DLD1 (cell line): ENCODE measurements around the gene ZGPAT.
"Not testable (repeated sequence)": the region's sequence is repeated elsewhere in the genome, so short reads cannot be mapped to it uniquely, and the experiment has no call there.

Experiments
- in situ Hi-C: cut with HindIII; loops from 2 replicates; pipeline ENCODE4 v1.10.0; 2017; ENCODE audit warnings: low sequenced_read_pairs

Gene ZGPAT

GRCh38 chr20:63755933-63756647 lies 48.3 kb downstream of the ZGPAT start:
- in situ Hi-C loops, result no loop called here

DNA sequence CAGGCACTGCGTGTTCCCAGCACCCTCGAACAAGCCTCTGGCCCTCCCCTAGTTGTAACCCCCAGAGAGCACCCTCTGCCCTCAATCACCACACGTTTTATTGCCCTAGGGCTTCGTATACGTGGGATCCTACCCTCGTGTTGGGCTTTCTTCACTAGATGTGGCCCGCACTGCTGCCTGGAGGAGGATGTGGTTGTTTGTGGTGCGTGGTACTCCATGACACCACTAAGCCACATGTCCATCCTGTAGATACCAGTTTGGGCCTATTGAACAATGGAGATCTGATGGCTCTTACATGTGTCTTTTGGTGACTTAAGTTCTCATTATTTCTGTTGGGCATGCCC lies 48.8 kb downstream of the ZGPAT start:
- in situ Hi-C loops, result no loop called here

DNA sequence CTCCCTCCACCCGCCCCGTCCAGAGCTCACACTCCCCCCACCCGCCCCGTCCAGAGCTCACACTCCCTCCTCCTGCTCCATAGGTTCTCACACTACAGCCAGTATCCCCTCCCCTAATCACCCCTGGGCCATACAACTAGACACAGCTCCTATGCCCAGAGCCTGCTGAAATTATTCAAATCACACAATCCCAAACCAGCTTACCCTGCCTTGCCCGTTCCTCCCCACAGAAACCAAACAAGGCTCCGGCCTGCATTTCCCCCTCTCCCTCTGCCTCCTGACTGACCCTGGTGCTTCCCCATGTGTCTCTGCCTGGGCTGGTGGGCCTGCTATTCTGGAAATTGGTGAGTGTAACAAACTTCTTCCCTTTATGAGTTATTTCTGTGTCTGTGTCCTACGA lies 50.3 kb downstream of the ZGPAT start:
- in situ Hi-C loops, result no loop called here

GRCh38 chr20:63759377-63759901 lies 51.6 kb downstream of the ZGPAT start:
- in situ Hi-C loops, result no loop called here

- in situ Hi-C loops, result no loop called here
Observed at GRCh38 chr20:63765082-63765873, 57.4 kb downstream of the ZGPAT start.

DNA sequence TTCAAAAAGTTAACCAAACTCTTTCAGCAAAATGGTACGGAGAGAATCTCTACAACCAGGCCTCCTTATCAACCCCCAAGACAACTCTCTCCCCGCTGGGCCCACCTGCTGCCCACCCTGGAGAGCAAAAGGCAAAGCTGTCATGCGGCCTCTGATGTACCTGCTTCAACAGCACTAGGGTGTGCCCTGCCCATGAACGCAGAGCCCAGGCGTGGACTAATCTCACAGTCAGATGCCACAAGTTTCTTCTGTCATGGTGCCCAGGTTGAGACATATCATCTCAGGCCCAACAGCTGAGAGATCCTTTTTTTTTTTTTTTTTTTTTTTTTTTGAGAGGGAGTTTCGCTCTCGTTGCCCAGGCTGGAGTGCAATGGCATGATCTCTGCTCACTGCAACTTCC lies 58.1 kb downstream of the ZGPAT start:
- in situ Hi-C loops, result no loop called here

DNA sequence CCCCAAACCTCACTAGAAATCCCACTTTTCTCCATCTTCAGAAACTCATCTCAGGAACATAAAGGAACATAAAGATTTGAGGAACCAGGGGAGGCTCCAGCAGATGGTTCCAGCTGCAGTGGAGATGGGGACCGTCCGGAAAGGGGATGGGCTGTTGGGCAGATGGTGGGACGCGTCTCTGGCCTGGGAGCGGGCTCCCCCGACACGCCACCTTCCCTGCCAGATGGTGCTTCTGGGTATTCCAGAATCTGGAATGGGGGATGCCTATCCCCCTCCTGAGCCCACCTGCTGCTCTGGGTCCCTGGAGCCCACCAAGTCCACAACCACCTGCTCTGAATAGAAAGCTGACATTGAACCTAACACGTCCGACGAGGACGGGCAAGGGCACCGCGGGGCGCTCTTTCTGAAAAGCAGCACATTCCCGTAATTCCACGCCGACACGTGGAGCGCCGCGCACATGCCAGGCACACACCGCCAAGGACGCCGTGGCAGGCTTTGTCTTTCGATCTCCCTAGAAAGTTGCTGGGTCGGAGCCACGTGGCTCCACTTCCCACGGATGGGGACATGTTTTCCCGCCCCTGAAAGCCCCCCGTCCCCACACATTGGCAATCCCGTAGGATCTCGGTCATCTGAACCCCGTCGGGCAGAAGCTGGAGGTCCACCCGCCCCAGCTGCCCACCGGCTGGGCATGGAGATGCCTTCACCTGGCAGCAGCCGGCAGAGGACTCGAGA lies 59.0 kb downstream of the ZGPAT start:
- in situ Hi-C loops, result no loop called here

DNA sequence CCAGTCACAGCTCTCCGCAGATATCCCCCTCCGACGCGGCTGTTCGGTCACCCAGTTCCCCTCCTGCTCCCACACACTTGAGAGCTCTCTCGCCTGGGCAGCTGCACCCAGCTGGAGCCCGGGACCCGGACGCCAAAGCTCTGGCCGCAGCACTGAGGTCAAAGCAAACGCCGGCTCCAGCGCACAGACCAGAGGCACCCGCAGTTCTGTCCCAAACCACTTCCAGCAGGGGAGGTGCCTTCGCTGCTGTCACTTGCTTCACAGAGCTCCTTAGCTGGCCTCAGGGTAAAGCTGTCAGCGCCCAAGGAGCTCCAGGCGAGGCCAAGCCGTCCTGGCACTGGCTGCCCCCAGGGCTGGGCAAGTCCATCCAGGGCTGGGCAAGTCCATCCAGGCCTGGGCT lies 59.6 kb downstream of the ZGPAT start:
- in situ Hi-C loops, result no loop called here

GRCh38 chr20:63767886-63768285 lies 60.0 kb downstream of the ZGPAT start:
- in situ Hi-C loops, result no loop called here

DNA sequence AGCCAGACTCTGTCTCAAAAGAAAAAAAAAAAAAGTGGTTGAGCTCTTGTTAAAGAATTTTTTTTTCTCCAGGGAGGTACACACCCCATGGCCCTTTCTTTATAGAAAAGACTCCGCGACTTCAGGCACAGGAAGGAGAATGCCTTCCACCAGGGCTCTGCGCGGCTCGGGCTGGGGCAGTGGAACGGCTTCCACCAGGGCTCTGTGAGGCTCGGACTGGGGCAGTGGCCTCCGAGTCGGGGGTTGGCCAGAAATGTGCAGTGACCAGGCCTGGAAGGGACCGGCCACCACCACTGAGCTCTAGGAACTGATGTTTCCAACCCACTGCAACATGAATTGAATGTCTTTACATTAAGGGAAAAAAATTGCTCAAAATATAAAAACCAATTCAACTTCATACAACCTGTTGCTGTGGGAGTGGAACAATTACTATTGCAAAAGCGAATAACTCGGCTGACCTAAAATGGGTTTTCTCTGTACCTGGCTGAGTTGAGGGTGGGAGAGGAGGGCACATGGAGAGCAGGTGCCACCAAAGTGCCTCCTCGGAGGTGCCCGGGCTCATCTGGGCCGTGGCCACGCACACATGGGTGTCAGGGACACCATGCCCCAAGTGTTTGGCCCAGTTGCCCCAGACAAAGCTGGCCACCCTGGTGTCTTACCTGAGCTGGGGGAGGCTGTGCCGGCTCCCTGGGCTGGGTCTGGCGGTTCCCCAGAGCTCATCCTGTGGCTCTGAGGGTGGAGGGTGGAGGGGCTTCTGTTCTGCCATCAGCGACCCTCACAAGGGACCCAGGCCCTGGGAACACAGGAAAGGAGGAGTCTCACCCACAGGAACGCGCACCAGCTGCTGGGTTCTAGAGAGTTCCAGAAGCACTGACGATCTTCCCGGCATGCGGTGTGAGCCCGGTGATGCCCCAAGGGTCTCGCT lies 61.0 kb downstream of the ZGPAT start:
- in situ Hi-C loops, result no loop called here

DNA sequence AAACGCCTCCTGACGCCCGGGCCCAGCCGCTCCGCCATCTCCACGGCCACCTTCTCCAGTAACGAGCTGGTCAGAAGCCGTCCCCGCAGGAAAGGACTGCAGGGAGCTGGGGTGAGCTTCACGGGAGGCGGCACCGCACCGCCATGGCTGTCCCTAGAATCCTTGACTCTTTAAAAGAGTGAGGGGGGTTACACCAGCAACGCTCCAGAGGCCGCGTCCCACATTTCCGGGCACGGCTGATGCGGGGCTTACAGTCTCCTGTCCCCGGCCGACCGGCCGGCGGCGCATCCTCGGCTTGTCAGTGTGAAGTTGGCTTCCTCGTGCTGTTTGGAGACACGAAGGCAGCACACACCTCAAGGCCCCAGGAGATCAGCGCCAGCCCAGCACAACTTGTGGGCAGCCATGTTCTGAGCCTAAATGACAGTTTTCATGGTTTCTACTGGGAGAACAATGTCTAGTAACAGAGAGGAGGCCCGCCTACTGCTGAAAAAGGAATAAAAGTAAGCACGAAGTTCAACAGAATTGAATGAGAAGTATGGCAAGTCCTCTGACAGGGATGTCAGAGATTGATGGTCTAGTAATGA lies 62.1 kb downstream of the ZGPAT start:
- in situ Hi-C loops, result no loop called here

- in situ Hi-C loops, result no loop called here
Observed at GRCh38 chr20:63771046-63771707, 63.3 kb downstream of the ZGPAT start.

DNA sequence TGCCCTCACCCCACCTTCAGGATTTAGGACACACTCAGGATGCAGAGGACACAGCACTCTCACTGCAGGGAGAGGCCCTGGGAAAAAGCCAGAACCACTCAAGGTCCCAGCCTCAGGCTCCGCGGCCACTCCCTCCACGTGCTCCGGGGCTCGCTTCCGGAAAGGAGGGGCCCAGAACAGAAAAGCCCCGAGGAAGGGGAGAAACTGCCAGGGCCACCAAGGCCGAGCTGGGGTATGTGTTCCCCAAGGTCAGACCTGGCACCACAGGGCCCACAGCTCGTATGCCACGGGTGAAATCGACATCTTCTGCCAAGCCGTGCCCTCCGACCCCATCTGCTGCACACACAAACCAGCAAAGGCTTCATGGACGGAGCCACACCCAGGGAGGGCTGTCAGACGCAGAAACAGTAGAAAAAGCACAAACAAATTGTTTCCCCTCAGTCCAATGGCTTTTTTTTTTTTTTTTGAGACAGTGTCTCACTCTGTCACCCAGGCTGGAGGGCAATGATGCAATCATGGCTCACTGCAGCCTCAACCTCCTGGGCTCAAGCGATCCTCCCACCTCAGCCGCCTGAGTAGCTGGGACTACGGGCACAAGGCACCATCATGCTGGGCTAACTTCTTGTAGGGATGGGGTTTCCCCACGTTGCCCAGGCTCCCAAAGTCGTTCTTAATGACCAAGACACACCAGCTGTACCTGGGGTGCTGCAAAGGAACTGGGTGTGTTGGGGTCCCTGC lies 65.1 kb downstream of the ZGPAT start:
- in situ Hi-C loops, result no loop called here

DNA sequence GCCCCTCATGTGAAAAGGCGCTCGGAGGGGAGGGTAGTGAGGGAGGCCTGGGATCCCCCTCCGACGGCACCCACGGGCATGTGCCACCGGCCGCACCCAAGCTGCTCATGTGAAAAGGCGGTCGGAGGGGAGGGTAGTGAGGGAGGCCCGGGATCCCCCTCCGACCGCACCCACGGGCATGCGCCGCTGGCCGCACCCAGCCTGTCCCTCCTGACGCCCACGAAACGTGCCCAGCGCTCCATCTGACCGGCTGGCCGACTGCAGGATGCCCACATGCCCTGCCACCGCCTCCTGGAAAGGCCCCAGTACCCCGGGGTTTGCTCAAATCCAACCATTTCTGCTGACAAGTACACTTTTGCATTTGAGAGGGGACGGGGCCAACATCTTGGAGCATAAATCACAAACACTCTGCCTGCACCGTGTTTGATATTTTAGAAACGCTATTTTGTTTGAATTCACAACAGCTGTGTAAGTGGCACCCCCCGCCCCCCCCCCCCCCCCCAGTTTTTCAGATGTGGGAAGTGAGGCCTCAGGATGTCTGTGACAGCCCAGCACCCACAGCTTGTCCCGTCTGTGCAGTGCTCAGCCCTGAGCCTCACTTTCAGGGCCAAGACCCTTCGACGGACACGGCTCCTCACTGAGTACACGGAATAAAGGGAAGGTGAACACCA lies 65.9 kb downstream of the ZGPAT start:
- in situ Hi-C loops, result no loop called here

- in situ Hi-C loops, result no loop called here
Observed at GRCh38 chr20:63774306-63774705, 66.5 kb downstream of the ZGPAT start.

DNA sequence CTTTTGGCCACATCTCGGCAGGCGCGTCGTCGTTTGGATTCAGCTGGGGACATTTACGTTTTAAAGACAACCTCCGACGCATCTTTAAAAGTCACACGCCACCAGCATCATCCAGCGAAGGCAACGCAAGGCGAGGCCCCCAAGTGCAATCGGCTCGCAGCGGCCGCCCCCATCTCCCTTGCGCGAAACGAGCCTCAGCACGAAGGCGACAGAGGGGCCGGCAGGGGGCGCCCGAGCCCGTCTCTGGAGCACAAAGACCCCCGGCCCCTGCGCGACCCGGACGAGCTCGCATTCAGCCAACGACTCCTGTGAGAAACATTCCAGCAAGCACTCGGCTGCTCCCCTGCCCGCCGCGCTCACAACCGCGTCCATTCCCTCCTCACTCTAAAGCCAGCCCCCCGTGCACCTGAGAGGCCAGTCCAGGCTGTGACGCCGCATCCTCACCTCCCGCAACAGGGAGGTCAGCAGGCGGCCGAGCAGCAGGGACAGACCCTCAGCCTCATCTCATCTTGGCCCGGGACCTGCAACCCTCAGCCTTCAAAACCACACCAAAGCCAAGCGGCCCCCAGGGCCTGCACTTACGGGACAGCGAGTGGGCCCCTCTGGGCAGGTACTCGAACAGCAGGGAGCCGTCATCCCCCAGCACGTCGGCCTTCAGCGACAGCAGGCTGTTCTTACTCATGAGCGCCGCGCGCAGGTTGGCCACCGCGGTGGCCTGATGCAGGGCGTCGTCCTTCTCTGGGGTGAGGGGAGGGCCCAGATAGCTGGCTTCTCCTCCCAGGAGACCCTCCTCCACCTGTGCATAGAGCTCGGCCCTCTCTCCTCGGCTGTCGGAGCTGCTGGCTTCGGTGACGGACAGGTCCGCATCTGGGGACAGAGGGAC lies 67.5 kb downstream of the ZGPAT start:
- in situ Hi-C loops, result no loop called here

DNA sequence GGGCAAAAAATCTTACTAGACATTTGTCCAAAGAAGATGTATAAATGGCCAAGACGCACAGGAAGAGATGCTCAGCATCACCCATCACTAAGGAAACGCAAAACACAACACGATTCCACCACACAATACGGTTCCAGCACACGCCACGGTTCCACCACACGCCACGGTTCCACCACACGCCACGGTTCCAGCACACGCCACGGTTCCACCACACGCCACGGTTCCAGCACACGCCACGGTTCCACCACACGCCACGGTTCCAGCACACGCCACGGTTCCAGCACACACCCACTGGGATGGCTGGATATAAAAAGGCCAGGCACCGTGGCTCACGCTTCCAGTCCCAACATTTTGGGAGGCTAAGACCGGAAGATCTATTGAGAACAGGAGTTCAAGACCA lies 69.0 kb downstream of the ZGPAT start:
- in situ Hi-C loops, result not testable (repeated sequence)

DNA sequence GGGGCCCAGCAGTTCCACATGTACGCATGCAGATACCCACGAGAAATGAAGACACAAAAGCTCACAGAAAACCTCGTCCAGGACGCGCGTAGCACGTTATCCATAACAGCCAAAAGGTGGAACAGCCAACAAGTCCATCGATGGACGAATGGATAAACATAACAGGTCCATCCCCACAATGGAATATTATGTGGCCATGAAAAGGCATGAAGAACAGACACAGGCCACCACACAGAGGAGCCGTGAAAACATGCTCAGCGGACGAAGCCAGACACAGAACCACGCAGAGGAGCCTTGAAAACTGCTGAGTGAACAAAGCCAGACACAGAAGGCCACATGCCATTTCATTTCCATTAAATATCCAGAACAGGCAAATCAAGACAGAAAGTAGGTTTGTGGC lies 69.8 kb downstream of the ZGPAT start:
- in situ Hi-C loops, result no loop called here
